DMS114 treated with DMSO at 0.1 percent for 48 hours (cell line): ENCODE data around the gene ZNF791.
A peak's percentile ranks its signal among the peaks of the same experiment; 100 is the strongest.
"Not testable (repeated sequence)": the region's sequence is repeated elsewhere in the genome, so short reads cannot be mapped to it uniquely, and the experiment has no call there.

Experiments used
- DNase-seq: peaks from one replicate; lab custom pipeline; 2025; ENCODE audit not compliant: unreplicated experiment; lab: John Stamatoyannopoulos, UW

Gene ZNF791

GRCh38 chr19:12665671-12666264, 55.0 kb downstream of the ZNF791 start:
- no peak for DNase-seq

GRCh38 chr19:12666265-12667048, 55.7 kb downstream of the ZNF791 start, which contains the start of the genes MAN2B1 and WDR83:
Gene MAN2B1 (minus strand): TSS chr19:12666742. CDS start chr19:12666701, 41 bp downstream.
Gene WDR83 (plus strand): TSS chr19:12666807. CDS start chr19:12669791, 2,984 bp downstream.
- DNase-seq: peak; percentile 17

- no peak for DNase-seq
These were observed 57.1 kb downstream of the ZNF791 start for GRCh38 chr19:12667731-12668302.

GRCh38 chr19:12668346-12668745, 57.6 kb downstream of the ZNF791 start:
- no peak for DNase-seq

- no peak for DNase-seq
These were observed 58.2 kb downstream of the ZNF791 start for GRCh38 chr19:12668932-12669269.

- peak; percentile 75 for DNase-seq
These were observed 58.8 kb downstream of the ZNF791 start for GRCh38 chr19:12669270-12670158.

GRCh38 chr19:12670159-12670928, 59.6 kb downstream of the ZNF791 start:
- no peak for DNase-seq

GRCh38 chr19:12672744-12673143, 62.0 kb downstream of the ZNF791 start:
- no peak for DNase-seq

GRCh38 chr19:12675399-12675798, 64.7 kb downstream of the ZNF791 start:
- no peak for DNase-seq

- DNase-seq: no peak
These were observed 65.2 kb downstream of the ZNF791 start for GRCh38 chr19:12675940-12676339.

GRCh38 chr19:12676384-12676792, 65.7 kb downstream of the ZNF791 start:
- DNase-seq: peak; percentile 23

GRCh38 chr19:12676928-12677327, 66.2 kb downstream of the ZNF791 start:
- no peak for DNase-seq

GRCh38 chr19:12678039-12678438, 67.3 kb downstream of the ZNF791 start:
- DNase-seq: not testable (repeated sequence)

GRCh38 chr19:12680034-12680433, 69.3 kb downstream of the ZNF791 start:
- DNase-seq: no peak

- DNase-seq: peak; percentile 93
These were observed 70.6 kb downstream of the ZNF791 start, which contains the start of gene DHPS for GRCh38 chr19:12681074-12681987. Gene DHPS (minus strand): TSS chr19:12681880. CDS start chr19:12681766, 114 bp downstream.
